ENCODE results near the gene NRAP. TPM values are rescaled to one million over a fixed set of nuclear protein-coding genes. Genes with fewer than 3 reads are reported as not detected.

Gene NRAP
- total RNA-seq, 1 donor from 2014 or later, result not detected

GRCh38 chr10:113683300-113683699 is 19.5 kb upstream of the NRAP start:
- no peak overlapping the region for H3K4me3 ChIP-seq
- no peaks in the 10 kb centered on the region for H3K27me3 ChIP-seq (ENCODE audit: low read depth)
- DNase-seq (no peak), ATAC-seq (no peak)
- no peak overlapping the region for H3K27ac ChIP-seq
- intact Hi-C loops (cut with DNase I), result no loop called here
- no peak for TF ChIP-seq CTCF (IDR thresholded peaks at IDR 0.05)
- H3K9me3 ChIP-seq, result peaks cover 18% of the 10 kb centered on the region
- H3K36me3 ChIP-seq, result no peaks in the 10 kb centered on the region
- H3K4me1 ChIP-seq, result peaks cover 25% of the 10 kb centered on the region

- Histone ChIP-seq H3K27ac (peak overlapping the region; percentile 94), H3K4me1 (peaks cover 25% of the 10 kb centered on the region), H3K9me3 (peaks cover 10% of the 10 kb centered on the region), H3K27me3 (ENCODE audit: low read depth) (no peaks in the 10 kb centered on the region), H3K4me3 (no peak overlapping the region), H3K36me3 (no peaks in the 10 kb centered on the region)
- intact Hi-C loops (cut with DNase I), result no loop called here
- DNase-seq, result no peak
- no peak for TF ChIP-seq CTCF (IDR thresholded peaks at IDR 0.05)
- no peak for ATAC-seq
Measured at GRCh38 chr10:113681533-113682470, 18.0 kb upstream of the NRAP start.

GRCh38 chr10:113680190-113681111 is 16.6 kb upstream of the NRAP start:
- H3K4me1 ChIP-seq, result peaks cover 25% of the 10 kb centered on the region
- DNase-seq (peak; percentile 67), ATAC-seq (peak; percentile 60 to 73)
- H3K9me3 ChIP-seq, result peaks cover 7% of the 10 kb centered on the region
- no peak for TF ChIP-seq CTCF (IDR thresholded peaks at IDR 0.05)
- H3K4me3 ChIP-seq, result peak overlapping the region; percentile 98
- no peaks in the 10 kb centered on the region for H3K36me3 ChIP-seq
- no peaks in the 10 kb centered on the region for H3K27me3 ChIP-seq (ENCODE audit: low read depth)
- intact Hi-C loops (cut with DNase I), result no loop called here
- peak overlapping the region; percentile 94 for H3K27ac ChIP-seq

GRCh38 chr10:113679463-113680189 is 15.8 kb upstream of the NRAP start, which contains the start of gene CASP7:
TSS of gene CASP7 (plus strand) at chr10:113679912. CDS start at chr10:113697494, 17,582 bp downstream.
- Histone ChIP-seq H3K9me3 (peaks cover 1% of the 10 kb centered on the region), H3K27ac (peak within 1 kb of the TSS; percentile 94), H3K4me3 (peak within 1 kb of the TSS; percentile 98), H3K36me3 (no peaks in the 10 kb centered on the region), H3K4me1 (peaks cover 25% of the 10 kb centered on the region), H3K27me3 (ENCODE audit: low read depth) (no peaks in the 10 kb centered on the region)
- intact Hi-C loops (cut with DNase I), result no loop called here
- DNase-seq (peak; percentile 86), ATAC-seq (peak; percentile 97)
- TF ChIP-seq CTCF (IDR thresholded peaks at IDR 0.05), result no peak
